ENCODE results near the gene SLC8B1. TPM values are rescaled to one million over a fixed set of nuclear protein-coding genes. Genes with fewer than 3 reads are reported as not detected.

Gene SLC8B1
- total RNA-seq, 1 donor = 19.5 TPM

DNA sequence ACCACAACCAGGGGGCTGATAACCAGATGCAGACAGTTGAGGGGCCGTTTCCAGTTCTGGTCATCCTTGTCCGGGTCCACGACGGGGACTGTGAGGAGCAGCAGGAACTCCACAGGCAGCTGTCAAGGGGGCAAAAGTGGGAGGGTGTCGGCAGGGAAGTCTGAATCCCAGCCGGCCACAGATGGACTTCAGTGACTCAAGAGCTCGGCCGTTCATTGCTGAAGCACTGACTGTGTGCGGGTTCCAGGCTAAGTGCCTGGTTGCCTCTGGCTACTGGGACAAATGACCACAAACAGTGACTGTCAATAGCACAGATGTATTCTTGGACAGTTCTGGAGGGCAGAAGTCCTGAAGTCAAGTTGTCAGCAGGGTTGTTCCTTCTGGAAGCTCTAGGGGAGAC is 19.6 kb downstream of the SLC8B1 start:
- no peak overlapping the region for H3K4me3 ChIP-seq (ENCODE audit: insufficient read depth, low read length)
- peaks cover 10% of the 10 kb centered on the region for H3K36me3 ChIP-seq (ENCODE audit: insufficient read depth, low read length)
- no peaks in the 10 kb centered on the region for H3K4me1 ChIP-seq (ENCODE audit: insufficient read depth, low read length)
- no peaks in the 10 kb centered on the region for H3K9me3 ChIP-seq (ENCODE audit: low read depth, low read length)
- H2AFZ ChIP-seq (ENCODE audit: low read length) = no peak overlapping the region
- H4K20me1 ChIP-seq (ENCODE audit: insufficient read depth, low read length) = no peaks in the 10 kb centered on the region
- no peaks in the 10 kb centered on the region for H3K79me2 ChIP-seq (ENCODE audit: insufficient read depth, low read length)
- H3K27me3 ChIP-seq (ENCODE audit: insufficient read depth, low read length) = no peaks in the 10 kb centered on the region
- TF ChIP-seq, protein P1, sequence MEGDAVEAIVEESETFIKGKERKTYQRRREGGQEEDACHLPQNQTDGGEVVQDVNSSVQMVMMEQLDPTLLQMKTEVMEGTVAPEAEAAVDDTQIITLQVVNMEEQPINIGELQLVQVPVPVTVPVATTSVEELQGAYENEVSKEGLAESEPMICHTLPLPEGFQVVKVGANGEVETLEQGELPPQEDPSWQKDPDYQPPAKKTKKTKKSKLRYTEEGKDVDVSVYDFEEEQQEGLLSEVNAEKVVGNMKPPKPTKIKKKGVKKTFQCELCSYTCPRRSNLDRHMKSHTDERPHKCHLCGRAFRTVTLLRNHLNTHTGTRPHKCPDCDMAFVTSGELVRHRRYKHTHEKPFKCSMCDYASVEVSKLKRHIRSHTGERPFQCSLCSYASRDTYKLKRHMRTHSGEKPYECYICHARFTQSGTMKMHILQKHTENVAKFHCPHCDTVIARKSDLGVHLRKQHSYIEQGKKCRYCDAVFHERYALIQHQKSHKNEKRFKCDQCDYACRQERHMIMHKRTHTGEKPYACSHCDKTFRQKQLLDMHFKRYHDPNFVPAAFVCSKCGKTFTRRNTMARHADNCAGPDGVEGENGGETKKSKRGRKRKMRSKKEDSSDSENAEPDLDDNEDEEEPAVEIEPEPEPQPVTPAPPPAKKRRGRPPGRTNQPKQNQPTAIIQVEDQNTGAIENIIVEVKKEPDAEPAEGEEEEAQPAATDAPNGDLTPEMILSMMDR (IDR thresholded peaks at IDR 0.05; ENCODE audit: extremely low read depth, low read depth, low read length) = no peak
- H3K4me2 ChIP-seq (ENCODE audit: insufficient read depth, low read length) = no peak overlapping the region
- DNase-seq (ENCODE audit: insufficient read length, low spot score, missing footprints) = no peak
- H3K27ac ChIP-seq (ENCODE audit: low read depth, low read length) = no peak overlapping the region

DNA sequence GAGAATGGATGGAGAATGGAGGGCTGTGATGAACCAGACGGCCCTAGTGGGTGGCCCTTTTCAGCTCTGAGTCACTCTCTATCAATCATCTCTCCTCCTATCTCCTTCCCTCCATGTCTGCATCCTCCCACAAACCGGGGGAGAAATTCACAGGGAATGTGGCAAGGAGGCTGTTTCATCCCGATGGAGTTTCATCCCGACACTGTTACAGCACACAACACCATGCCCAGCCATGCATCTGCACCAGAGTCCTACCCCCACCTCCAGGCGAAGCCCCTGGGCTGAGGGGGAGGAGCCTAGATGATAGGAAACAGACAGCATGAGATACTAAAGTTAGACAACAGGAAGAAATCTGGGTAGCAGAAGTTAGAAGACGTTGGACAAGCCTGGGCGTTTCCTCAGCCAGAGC is 20.8 kb downstream of the SLC8B1 start:
- Histone ChIP-seq H3K9me3 (ENCODE audit: low read depth, low read length) (no peaks in the 10 kb centered on the region), H3K27me3 (ENCODE audit: insufficient read depth, low read length) (no peaks in the 10 kb centered on the region), H3K27ac (ENCODE audit: low read depth, low read length) (no peak overlapping the region), H3K79me2 (ENCODE audit: insufficient read depth, low read length) (no peaks in the 10 kb centered on the region), H4K20me1 (ENCODE audit: insufficient read depth, low read length) (no peaks in the 10 kb centered on the region), H3K4me3 (ENCODE audit: insufficient read depth, low read length) (no peak overlapping the region), H2AFZ (ENCODE audit: low read length) (no peak overlapping the region), H3K4me1 (ENCODE audit: insufficient read depth, low read length) (no peaks in the 10 kb centered on the region), H3K4me2 (ENCODE audit: insufficient read depth, low read length) (no peak overlapping the region), H3K36me3 (ENCODE audit: insufficient read depth, low read length) (peaks cover 13% of the 10 kb centered on the region)
- TF ChIP-seq, protein P1 (IDR thresholded peaks at IDR 0.05; ENCODE audit: extremely low read depth, low read depth, low read length) = no peak
- DNase-seq (ENCODE audit: insufficient read length, low spot score, missing footprints) = peak; percentile 70

DNA sequence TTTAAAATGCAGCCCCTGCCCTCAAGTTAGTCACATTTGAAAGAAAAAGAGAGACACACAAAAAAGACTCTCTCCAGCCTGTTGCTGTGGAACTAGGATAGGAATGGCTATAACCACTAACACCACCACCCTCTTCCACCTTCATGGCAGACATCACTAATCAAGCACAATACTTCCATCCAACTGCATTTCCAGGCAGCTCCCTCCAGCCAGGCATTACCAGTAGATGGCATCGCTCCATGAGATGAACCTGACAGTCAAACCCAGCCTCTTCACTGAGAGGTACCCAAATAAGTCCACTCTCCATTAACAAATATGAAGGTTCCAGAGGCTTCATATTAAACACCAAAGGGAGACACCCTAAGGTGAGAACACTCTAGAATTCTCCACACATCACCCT is 24.4 kb downstream of the SLC8B1 start:
- peaks cover 6% of the 10 kb centered on the region for H3K36me3 ChIP-seq (ENCODE audit: insufficient read depth, low read length)
- H3K4me2 ChIP-seq (ENCODE audit: insufficient read depth, low read length) = no peak overlapping the region
- no peaks in the 10 kb centered on the region for H3K79me2 ChIP-seq (ENCODE audit: insufficient read depth, low read length)
- no peaks in the 10 kb centered on the region for H3K27me3 ChIP-seq (ENCODE audit: insufficient read depth, low read length)
- H3K27ac ChIP-seq (ENCODE audit: low read depth, low read length) = no peak overlapping the region
- TF ChIP-seq, protein P1 (IDR thresholded peaks at IDR 0.05; ENCODE audit: extremely low read depth, low read depth, low read length) = no peak
- no peak overlapping the region for H3K4me3 ChIP-seq (ENCODE audit: insufficient read depth, low read length)
- DNase-seq (ENCODE audit: insufficient read length, low spot score, missing footprints) = peak; percentile 26
- H3K4me1 ChIP-seq (ENCODE audit: insufficient read depth, low read length) = no peaks in the 10 kb centered on the region
- H3K9me3 ChIP-seq (ENCODE audit: low read depth, low read length) = no peaks in the 10 kb centered on the region
- H4K20me1 ChIP-seq (ENCODE audit: insufficient read depth, low read length) = no peaks in the 10 kb centered on the region
- H2AFZ ChIP-seq (ENCODE audit: low read length) = no peak overlapping the region

DNA sequence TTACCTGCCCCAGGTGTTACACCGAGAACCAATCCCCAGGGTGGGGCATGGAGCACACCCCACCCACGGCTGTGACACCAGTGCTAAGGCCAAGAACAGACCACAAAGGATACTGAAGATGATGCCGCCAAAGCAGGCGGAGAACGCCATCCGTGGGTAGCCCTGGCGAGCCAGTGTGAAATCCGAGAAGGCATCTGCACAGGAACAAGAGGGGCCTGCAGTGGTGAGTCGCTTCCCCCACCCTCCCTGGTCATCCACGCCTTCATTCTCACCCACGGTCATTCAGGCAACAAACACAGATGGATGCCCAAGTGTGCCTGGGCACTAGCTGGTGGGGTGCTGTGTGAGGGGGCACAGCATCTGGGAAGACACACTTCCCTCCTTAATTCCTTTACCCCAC is 28.5 kb downstream of the SLC8B1 start:
- TF ChIP-seq, protein P1 (IDR thresholded peaks at IDR 0.05; ENCODE audit: extremely low read depth, low read depth, low read length) = no peak
- Histone ChIP-seq H3K4me2 (ENCODE audit: insufficient read depth, low read length) (no peak overlapping the region), H2AFZ (ENCODE audit: low read length) (no peak overlapping the region), H3K4me1 (ENCODE audit: insufficient read depth, low read length) (no peaks in the 10 kb centered on the region), H3K79me2 (ENCODE audit: insufficient read depth, low read length) (no peaks in the 10 kb centered on the region), H3K36me3 (ENCODE audit: insufficient read depth, low read length) (peaks cover 10% of the 10 kb centered on the region), H3K9me3 (ENCODE audit: low read depth, low read length) (no peaks in the 10 kb centered on the region), H3K4me3 (ENCODE audit: insufficient read depth, low read length) (no peak overlapping the region), H3K27me3 (ENCODE audit: insufficient read depth, low read length) (no peaks in the 10 kb centered on the region), H3K27ac (ENCODE audit: low read depth, low read length) (no peak overlapping the region), H4K20me1 (ENCODE audit: insufficient read depth, low read length) (no peaks in the 10 kb centered on the region)
- peak; percentile 31 for DNase-seq (ENCODE audit: insufficient read length, low spot score, missing footprints)
